Measurements from ENCODE around the gene RBMX. TPM values are rescaled to one million over a fixed set of nuclear protein-coding genes. Genes with fewer than 3 reads are reported as not detected.

Gene RBMX
- total RNA-seq, 1 experiment from 2014 or later: 379 TPM

DNA sequence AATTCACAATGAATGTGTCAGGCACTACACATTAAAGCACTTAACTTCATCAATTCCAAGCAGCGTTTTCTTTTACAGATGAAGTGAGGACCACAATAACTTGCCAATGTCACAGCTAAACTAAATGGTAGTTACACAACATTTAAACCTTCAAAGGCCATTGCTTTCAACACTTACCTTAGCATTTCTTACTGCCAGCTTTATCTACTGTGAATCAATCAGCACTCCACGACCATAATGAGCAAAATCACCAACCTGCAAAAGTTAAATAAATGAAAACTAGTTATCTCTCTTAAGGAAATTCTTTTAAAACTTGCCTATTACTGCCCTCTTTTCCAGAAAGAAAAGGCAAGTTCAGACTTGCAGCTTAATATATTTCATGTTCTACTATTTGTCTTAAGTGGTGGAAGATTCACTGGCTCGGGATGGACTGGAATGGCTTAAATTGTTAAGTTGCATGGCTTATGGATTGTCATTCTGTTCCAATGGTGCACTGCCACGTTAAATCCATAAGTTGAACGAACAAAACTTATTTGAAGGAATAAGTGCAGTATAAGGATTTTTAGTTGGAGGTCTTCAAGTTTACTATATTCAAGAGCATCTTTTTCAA, 8.3 kb downstream of the RBMX start:
- POLR2A ChIA-PET: interaction anchor here (0.7 to 1.4 kb wide), 2 partner anchors 8 to 131 kb away, joined by 5 to 8 read pairs; partner anchors contain the start of gene RBMX

DNA sequence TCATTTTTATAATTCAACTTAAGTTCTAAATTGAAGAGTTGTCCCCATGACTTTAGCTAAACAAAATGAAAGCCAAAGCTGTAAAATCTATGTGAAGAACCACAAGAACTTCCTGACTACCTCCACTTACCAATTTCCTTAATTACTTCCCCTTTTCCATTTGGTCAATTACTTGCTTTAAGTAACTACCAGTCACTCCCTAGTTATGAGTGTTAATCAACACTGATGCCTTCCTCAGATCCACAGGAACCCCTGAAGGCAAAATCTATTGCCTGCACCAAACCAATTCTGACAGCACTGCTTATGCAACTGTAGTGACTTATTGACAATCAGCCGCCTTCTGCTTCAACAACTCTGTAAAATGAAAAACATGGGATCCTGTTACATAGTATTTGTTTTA, 10.5 kb downstream of the RBMX start:
- CTCF ChIA-PET: no interaction called here
- Mint-ChIP-seq H3K9me3 (no peaks in the 10 kb centered on the region), H3K27ac (peak overlapping the region; percentile 87), H3K4me3 (no peak overlapping the region), H3K4me1 (peaks cover 15% of the 10 kb centered on the region), H3K27me3 (ENCODE audit: low read depth) (no peaks in the 10 kb centered on the region), H3K36me3 (peaks cover 75% of the 10 kb centered on the region)
- POLR2A ChIA-PET: no interaction called here
- DNase-seq (ENCODE audit: low spot score) (no peak), ATAC-seq (no peak)
- TF ChIP-seq FOXJ3 (CRISPR knock-in tag; IDR thresholded peaks at IDR 0.05; ENCODE audit: borderline replicate concordance) (no peak), SOX15 (CRISPR knock-in tag; IDR thresholded peaks at IDR 0.05) (no peak), ZNF532 (CRISPR knock-in tag; IDR thresholded peaks at IDR 0.05; ENCODE audit: borderline replicate concordance) (no peak), ZNF512 (CRISPR knock-in tag; IDR thresholded peaks at IDR 0.05; ENCODE audit: borderline replicate concordance) (no peak), ZNF671 (CRISPR knock-in tag; IDR thresholded peaks at IDR 0.05) (no peak)

More for the DNA sequence above, 8.3 kb downstream of the RBMX start:
- peak overlapping the region; percentile 41; the same call in 1 of the 2 replicates for H3K27ac Mint-ChIP-seq
- CTCF ChIA-PET: no interaction called here
- H3K4me3 Mint-ChIP-seq: no peak overlapping the region
- H3K27me3 Mint-ChIP-seq (ENCODE audit: low read depth): no peaks in the 10 kb centered on the region
- no peak for TF ChIP-seq TEAD1 (CRISPR knock-in tag; IDR thresholded peaks at IDR 0.05)
- no peak for TF ChIP-seq NR1H2 (CRISPR knock-in tag; IDR thresholded peaks at IDR 0.05)
- TF ChIP-seq ELF4 (CRISPR knock-in tag; IDR thresholded peaks at IDR 0.05; ENCODE audit: low read depth): no peak
- no peak for TF ChIP-seq ZNF512 (CRISPR knock-in tag; IDR thresholded peaks at IDR 0.05; ENCODE audit: borderline replicate concordance)
- no peak for TF ChIP-seq SMAD3 (CRISPR knock-in tag; IDR thresholded peaks at IDR 0.05; ENCODE audit: borderline replicate concordance)
- TF ChIP-seq IRF2 (CRISPR knock-in tag; IDR thresholded peaks at IDR 0.05; ENCODE audit: borderline replicate concordance, low read depth): no peak
- no peak for TF ChIP-seq USF2 (CRISPR knock-in tag; IDR thresholded peaks at IDR 0.05)
- TF ChIP-seq AFF4 (CRISPR knock-in tag; IDR thresholded peaks at IDR 0.05; ENCODE audit: borderline replicate concordance): no peak
- no peak for TF ChIP-seq NFE2L1 (CRISPR knock-in tag; IDR thresholded peaks at IDR 0.05)
- DNase-seq (ENCODE audit: low spot score) (no peak), ATAC-seq (no peak)
- peaks cover 13% of the 10 kb centered on the region for H3K4me1 Mint-ChIP-seq
- H3K36me3 Mint-ChIP-seq: peaks cover 82% of the 10 kb centered on the region
- no peaks in the 10 kb centered on the region for H3K9me3 Mint-ChIP-seq
